Upper lobe of left lung (tissue), 4 donors: ENCODE results near the gene MAP7D2.

Experiments
- EP300 ChIP-seq, 4 donors: sonication (generic); formaldehyde crosslinking; IDR thresholded peaks; one replicate each; pipeline ENCODE4 v1.5.1; 2017; ENCODE audit warnings: antibody characterized with exemption in 4 of 4, control low read depth in 2 of 4
- POLR2A ChIP-seq, 4 donors: fragments of 450-650 bp; IDR thresholded peaks; one replicate each; pipeline ENCODE4 v1.5.1; 2016 to 2017; ENCODE audit warnings: antibody characterized with exemption in 4 of 4, mild to moderate bottlenecking in 2 of 4
- POLR2AphosphoS5 ChIP-seq, 2 donors: sonication (generic); formaldehyde crosslinking; IDR thresholded peaks; one replicate each; pipeline ENCODE4 v1.5.1; 2017; ENCODE audit warnings: antibody characterized with exemption in 2 of 2
- TF ChIP-seq, protein P1 (sequence below), 6 experiments: fragments of 450-650 bp in 4 of 6; fragments of 200-600 bp in 2 of 6; sonication (generic) in 2 of 6; IDR thresholded peaks; one replicate each; pipeline ENCODE4 v1.5.1; 2016 to 2019; ENCODE audit warnings: antibody characterized with exemption in 6 of 6

DNA sequence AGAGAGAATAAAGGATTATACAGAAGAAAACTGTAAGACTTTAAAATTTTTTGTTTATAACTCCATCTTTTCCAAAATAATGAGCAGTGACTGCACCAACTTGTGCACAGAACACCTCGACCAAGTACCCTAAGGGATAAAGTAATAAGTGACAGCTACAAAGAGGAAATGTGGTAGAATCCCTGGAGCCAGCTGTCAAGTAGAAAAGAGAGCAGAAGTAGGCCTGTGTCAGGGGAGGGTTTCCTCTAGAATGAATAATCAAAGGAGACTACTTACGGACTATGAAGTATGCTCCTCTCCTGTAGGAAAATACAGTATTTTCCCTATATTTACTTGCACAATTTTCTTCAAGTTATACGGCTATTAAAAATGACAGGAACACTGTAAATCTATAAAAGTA is 23.7 kb upstream of the MAP7D2 start:
- TF ChIP-seq, protein P1, sequence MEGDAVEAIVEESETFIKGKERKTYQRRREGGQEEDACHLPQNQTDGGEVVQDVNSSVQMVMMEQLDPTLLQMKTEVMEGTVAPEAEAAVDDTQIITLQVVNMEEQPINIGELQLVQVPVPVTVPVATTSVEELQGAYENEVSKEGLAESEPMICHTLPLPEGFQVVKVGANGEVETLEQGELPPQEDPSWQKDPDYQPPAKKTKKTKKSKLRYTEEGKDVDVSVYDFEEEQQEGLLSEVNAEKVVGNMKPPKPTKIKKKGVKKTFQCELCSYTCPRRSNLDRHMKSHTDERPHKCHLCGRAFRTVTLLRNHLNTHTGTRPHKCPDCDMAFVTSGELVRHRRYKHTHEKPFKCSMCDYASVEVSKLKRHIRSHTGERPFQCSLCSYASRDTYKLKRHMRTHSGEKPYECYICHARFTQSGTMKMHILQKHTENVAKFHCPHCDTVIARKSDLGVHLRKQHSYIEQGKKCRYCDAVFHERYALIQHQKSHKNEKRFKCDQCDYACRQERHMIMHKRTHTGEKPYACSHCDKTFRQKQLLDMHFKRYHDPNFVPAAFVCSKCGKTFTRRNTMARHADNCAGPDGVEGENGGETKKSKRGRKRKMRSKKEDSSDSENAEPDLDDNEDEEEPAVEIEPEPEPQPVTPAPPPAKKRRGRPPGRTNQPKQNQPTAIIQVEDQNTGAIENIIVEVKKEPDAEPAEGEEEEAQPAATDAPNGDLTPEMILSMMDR (IDR thresholded peaks at IDR 0.05), result no peak
- TF ChIP-seq POLR2A (IDR thresholded peaks at IDR 0.05), result no peak
- TF ChIP-seq POLR2AphosphoS5 (IDR thresholded peaks at IDR 0.05), result no peak
- no peak for TF ChIP-seq EP300 (IDR thresholded peaks at IDR 0.05)
